Regular cardiac myocyte (primary cell): ENCODE results near the gene GCAT. TPM values are rescaled to one million over a fixed set of nuclear protein-coding genes. Genes with fewer than 3 reads are reported as not detected.

Experiments used
- total RNA-seq: library from RNA; depleted of rRNA; stranded (reverse); fragments of >200 nt; gene quantifications from 2 replicates; pipeline ENCODE4 v1.2.3, GENCODE V29; 2014

GCAT gene
- total RNA-seq = 24.5 and 37.6 TPM in 2 replicates

DNA sequence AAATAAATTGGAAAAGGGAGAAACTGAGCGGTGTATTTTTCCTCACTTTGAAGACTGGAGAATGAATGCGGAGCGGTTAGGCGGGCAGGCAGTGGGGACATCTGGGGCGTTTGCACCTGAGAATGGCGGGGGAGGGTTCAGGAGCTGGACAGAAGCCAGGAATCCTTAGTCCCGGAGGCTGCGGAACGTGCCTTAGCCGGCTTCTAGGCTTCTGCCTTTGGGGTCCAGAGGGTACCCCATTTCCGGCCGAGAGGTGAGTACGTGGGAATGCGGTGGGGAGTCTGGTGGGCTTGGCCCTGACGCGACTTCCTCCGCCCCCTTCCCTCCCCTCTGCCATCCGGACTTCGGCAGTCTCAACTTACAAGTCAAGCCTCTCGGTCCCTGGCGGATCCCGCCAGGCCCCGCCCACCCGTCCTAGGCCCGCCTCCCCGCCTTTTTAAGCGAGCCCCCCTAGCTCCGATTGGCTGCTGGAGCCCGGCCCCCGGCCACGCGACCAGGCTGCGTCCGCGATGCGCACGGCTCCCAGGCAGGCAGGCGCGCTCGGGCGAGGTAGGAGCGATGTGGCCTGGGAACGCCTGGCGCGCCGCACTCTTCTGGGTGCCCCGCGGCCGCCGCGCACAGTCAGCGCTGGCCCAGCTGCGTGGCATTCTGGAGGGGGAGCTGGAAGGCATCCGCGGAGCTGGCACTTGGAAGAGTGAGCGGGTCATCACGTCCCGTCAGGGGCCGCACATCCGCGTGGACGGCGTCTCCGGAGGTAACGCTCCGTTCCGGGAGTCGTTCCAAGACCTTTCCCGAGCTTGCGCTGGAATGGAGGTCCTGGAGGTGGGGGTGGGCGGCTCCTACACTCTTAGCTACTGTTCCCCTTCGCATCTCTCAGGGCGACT is at the start of gene GCAT:
Gene GCAT, plus strand, starts transcription at position 525 of the 884 bp plus-strand sequence. Its CDS starts 34 bp downstream, at position 559.

DNA sequence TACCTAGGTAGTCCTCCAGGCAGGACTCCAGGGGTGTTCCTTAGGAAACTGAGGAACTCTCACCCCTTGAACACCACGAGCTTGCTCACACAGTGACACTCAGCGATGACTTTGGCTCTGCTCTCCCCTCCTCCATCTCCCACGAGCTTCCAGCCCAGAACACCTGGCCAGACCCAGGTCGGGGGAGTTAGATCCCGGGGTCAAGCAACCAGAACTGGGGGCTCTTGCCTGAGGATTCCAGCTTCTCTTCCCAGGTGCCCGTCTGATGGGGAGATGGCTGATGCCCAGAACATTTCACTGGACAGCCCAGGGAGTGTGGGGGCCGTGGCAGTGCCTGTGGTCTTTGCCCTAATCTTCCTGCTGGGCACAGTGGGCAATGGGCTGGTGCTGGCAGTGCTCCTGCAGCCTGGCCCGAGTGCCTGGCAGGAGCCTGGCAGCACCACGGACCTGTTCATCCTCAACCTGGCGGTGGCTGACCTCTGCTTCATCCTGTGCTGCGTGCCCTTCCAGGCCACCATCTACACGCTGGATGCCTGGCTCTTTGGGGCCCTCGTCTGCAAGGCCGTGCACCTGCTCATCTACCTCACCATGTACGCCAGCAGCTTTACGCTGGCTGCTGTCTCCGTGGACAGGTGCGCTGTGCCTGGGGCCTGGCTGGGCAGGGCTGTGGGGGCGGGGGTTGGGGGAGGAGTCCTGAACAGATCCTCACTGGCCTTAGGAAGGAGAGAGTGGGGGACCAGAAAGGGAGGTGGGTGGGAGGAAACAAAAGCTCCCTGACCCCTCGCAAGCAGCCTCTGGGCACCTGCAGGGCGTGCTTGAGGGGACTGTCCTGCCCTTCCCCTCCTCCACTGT is 15.6 kb downstream of the GCAT start, which contains the start of gene GALR3:
Gene GALR3, plus strand, starts transcription at position 249 of the 852 bp plus-strand sequence. Its CDS starts 25 bp downstream, at position 274.

DNA sequence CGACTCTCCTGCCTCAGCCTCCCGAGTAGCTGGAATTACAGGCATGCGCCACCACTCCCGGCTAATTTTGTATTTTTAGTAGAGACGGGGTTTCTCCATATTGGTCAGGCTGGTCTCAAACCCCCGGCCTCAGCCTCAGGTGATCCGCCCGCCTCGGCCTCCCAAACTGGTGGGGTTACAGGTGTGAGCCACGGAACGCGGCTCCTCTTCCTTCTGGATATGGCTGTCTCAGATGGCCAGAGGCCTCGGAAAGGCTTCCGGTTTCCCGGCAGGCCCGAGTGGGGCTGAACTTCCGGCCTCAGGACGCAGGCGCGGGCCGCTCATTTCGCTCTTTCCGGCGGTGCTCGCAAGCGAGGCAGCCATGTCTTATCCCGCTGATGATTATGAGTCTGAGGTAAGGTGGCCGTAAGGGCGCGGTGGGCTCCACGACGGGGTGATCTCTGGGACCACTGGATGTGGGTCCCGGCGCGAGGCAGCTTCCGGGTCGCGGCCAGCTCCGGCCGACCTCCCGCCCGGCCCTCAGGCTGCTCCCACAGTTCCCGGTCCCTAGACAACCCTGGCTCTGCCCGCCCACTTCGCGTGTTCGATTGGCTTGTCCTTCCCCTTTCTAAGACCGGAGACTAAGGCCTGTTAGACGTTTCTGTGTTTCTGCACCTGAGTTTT is 41.5 kb downstream of the GCAT start, which contains the start of gene EIF3L:
Gene EIF3L, plus strand, starts transcription at position 331 of the 663 bp plus-strand sequence. Its CDS starts 31 bp downstream, at position 362.

Other genes starting within 250 kb of the GCAT start
- 9.6 and 9.8 TPM in 2 replicates for gene CDC42EP1, start 247.5 kb upstream of the GCAT start, total RNA-seq
- gene LGALS2, start 227.8 kb upstream of the GCAT start, total RNA-seq = not detected in 2 replicates
- 38.6 and 46.0 TPM in 2 replicates for gene GGA1, start 199.1 kb upstream of the GCAT start, total RNA-seq
- 7.9 and 11.3 TPM in 2 replicates for gene SH3BP1, start 168.3 kb upstream of the GCAT start, total RNA-seq
- gene PDXP, start 149.2 kb upstream of the GCAT start, total RNA-seq = 14.4 and 21.7 TPM in 2 replicates
- gene LGALS1, start 132.3 kb upstream of the GCAT start, total RNA-seq = 4,598 and 6,022 TPM in 2 replicates
- 8.7 and 33.9 TPM in 2 replicates for gene NOL12, start 121.6 kb upstream of the GCAT start, total RNA-seq
- 114 and 155 TPM in 2 replicates for gene TRIOBP, start 110.9 kb upstream of the GCAT start, total RNA-seq
- gene GALR3, start 15.4 kb downstream of the GCAT start, total RNA-seq = not detected in 2 replicates
- 29.3 and 44.7 TPM in 2 replicates for gene ANKRD54, start 36.4 kb downstream of the GCAT start, total RNA-seq
- gene EIF3L, start 41.5 kb downstream of the GCAT start, total RNA-seq = 294 and 332 TPM in 2 replicates
- 18.6 and 30.7 TPM in 2 replicates for gene MICALL1, start 98.4 kb downstream of the GCAT start, total RNA-seq
- gene C22orf23, start 145.7 kb downstream of the GCAT start, total RNA-seq = 0.19 and 0.85 TPM in 2 replicates
- 30.4 and 84.0 TPM in 2 replicates for gene POLR2F, start 145.8 kb downstream of the GCAT start, total RNA-seq
- not detected in 2 replicates for gene SOX10, start 176.6 kb downstream of the GCAT start, total RNA-seq
- gene PICK1, start 249.5 kb downstream of the GCAT start, total RNA-seq = 11.8 and 14.0 TPM in 2 replicates